ENCODE results near the gene TRAPPC2B.

DNA sequence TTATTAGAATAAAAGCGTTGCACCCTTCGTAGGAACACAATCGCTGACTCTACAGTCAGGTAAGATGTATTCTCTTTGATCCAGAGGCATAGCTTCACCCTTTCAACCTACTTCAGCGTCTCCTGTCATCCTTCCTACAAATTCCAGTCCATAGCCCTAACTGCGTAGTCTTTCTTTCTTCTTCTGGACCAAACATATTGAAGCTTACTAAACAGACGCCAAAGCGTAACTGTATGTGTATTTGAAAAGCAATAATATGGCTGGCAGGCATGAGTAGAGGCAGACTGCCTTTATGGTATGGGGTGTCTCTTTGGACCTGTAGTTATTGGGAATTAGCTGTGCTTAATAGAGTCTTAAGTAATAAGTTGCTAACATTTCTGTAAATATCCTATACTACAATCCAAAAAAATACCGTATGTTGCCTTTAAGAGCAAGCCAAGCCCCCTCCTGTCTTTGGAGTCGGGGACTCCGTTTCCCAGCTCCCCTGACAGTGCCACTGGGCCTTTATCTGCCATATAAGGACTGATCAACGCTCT lies 25.9 kb downstream of the TRAPPC2B start:
- TF ChIP-seq, protein P1, sequence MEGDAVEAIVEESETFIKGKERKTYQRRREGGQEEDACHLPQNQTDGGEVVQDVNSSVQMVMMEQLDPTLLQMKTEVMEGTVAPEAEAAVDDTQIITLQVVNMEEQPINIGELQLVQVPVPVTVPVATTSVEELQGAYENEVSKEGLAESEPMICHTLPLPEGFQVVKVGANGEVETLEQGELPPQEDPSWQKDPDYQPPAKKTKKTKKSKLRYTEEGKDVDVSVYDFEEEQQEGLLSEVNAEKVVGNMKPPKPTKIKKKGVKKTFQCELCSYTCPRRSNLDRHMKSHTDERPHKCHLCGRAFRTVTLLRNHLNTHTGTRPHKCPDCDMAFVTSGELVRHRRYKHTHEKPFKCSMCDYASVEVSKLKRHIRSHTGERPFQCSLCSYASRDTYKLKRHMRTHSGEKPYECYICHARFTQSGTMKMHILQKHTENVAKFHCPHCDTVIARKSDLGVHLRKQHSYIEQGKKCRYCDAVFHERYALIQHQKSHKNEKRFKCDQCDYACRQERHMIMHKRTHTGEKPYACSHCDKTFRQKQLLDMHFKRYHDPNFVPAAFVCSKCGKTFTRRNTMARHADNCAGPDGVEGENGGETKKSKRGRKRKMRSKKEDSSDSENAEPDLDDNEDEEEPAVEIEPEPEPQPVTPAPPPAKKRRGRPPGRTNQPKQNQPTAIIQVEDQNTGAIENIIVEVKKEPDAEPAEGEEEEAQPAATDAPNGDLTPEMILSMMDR (IDR thresholded peaks at IDR 0.05; ENCODE audit: low read length), result no peak
- no peak for TF ChIP-seq EZH2 (optimal IDR thresholded peaks at IDR 0.05; ENCODE audit: low read depth, low read length)
